Skeletal muscle tissue (tissue), 4 donors: ENCODE data around the gene SGMS2. TPM values are rescaled to one million over a fixed set of nuclear protein-coding genes. Genes with fewer than 3 reads are reported as not detected.
"Not testable (repeated sequence)": the region's sequence is repeated elsewhere in the genome, so short reads cannot be mapped to it uniquely, and the experiment has no call there.

Experiments
- H3K27ac ChIP-seq: one replicate; pipeline ENCODE4 v1.7.0; 2013; ENCODE audit warnings: mild to moderate bottlenecking, low read depth, low read length, inconsistent platforms
- H3K27me3 ChIP-seq, 3 donors: one replicate each; pipeline ENCODE4 v1.7.0; 2013; ENCODE audit warnings: low read length in 3 of 3; ENCODE audit not compliant: control insufficient read depth in 3 of 3, insufficient read depth in 3 of 3
- H3K36me3 ChIP-seq, 3 donors: one replicate each; pipeline ENCODE4 v1.7.0; 2013; ENCODE audit warnings: low read length in 3 of 3; ENCODE audit not compliant: control insufficient read depth in 3 of 3, insufficient read depth in 3 of 3
- H3K4me1 ChIP-seq, 3 donors: one replicate each; pipeline ENCODE4 v1.7.0; 2013; ENCODE audit warnings: low read length in 3 of 3, mild to moderate bottlenecking in 3 of 3; ENCODE audit not compliant: control insufficient read depth in 3 of 3, insufficient read depth in 3 of 3
- H3K4me3 ChIP-seq, 3 donors: one replicate each; pipeline ENCODE4 v1.7.0; 2013; ENCODE audit warnings: low read length in 3 of 3
- H3K9ac ChIP-seq, 3 donors: one replicate each; pipeline ENCODE4 v1.7.0; 2013; ENCODE audit warnings: low read length in 3 of 3, mild to moderate bottlenecking in 3 of 3, moderate library complexity in 2 of 3, low read depth in 1 of 3
- H3K9me3 ChIP-seq, 3 donors: one replicate each; pipeline ENCODE4 v1.7.0; 2013; ENCODE audit warnings: low read length in 3 of 3; ENCODE audit not compliant: control insufficient read depth in 3 of 3
- total RNA-seq: library from RNA; depleted of rRNA; stranded (reverse); fragments of >200 nt; gene quantifications from one replicate; pipeline ENCODE4 v1.2.3, GENCODE V29; 2014
- donor health status: Osteomylitis.

SGMS2 gene
- total RNA-seq, 1 donor from 2014 or later = 13.0 TPM

DNA sequence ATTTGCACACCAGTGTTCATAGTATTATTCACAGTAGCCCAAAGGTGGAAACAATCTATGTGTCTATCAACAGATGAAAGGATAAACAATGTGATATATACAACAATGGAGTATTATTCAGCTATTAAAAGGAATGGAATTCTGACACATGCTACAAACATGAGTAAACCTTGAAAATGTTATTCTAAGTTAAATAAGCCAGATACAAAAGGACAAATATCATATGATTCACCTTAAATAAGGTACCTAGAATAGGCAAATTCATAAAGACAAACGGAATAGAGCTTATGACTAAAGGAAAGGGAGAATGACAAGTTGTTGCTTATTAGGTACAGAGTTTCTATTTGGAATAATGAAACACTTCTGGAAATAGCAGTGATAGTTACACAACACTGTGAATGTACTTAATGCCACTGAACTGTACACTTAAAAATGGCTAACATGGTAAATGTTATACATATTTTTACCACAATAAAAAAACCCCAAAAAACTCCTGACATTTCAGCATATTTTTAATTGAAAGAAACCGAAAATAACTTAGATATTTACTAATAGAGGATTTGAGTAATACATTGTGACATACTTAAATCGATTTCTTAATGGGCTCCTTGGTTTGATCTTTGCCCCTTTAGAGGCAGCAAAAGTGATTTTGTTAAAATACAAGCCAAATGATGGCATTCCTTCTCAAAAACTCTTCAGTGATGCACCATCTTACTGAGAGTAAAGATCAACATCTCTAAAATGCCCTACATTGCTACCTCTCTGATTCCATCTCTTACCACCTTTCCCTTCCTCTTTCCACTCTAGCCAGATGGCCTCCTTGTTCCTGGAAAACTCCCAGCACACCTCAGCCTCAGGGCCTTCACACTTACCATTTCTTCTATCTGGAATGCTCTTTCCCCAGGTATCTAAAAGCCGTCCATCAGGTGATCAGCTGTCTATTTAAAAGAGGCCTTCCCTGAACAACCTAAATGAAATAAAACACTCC, 98.0 kb downstream of the SGMS2 start:
- Histone ChIP-seq H3K27me3 (no peaks in the 10 kb centered on the region), H3K27ac (no peak overlapping the region)

DNA sequence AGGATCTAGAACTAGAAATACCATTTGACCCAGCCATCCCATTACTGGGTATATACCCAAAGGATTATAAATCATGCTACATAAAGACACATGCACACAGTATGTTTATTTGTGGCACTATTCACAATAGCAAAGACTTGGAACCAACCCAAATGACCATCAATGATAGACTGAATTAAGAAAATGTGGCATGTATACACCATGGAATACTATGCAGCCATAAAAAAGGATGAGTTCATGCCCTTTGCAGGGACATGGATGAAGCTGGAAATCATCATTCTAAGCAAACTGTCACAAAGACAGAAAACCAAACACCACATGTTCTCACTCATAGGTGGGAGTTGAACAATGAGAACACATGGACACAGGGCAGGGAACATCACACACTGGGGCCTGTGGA, 101.0 kb downstream of the SGMS2 start:
- H3K4me3 ChIP-seq, H3K27me3 ChIP-seq, H3K4me1 ChIP-seq, H3K27ac ChIP-seq, H3K9ac ChIP-seq, H3K36me3 ChIP-seq, H3K9me3 ChIP-seq: not testable (repeated sequence)

More for the DNA sequence above, 98.0 kb downstream of the SGMS2 start:
- no peak overlapping the region for H3K4me3 ChIP-seq
- H3K9me3 ChIP-seq = peaks cover 0 to 3% (median 2%) of the 10 kb centered on the region in 3 donors
- H3K4me1 ChIP-seq = no peaks in the 10 kb centered on the region
- H3K9ac ChIP-seq = no peak overlapping the region
- no peaks in the 10 kb centered on the region for H3K36me3 ChIP-seq

GRCh38 chr4:107926875-107927274, 102.1 kb downstream of the SGMS2 start:
- H3K4me1 ChIP-seq, H3K9me3 ChIP-seq, H3K4me3 ChIP-seq, H3K36me3 ChIP-seq, H3K9ac ChIP-seq, H3K27me3 ChIP-seq, H3K27ac ChIP-seq: not testable (repeated sequence)

DNA sequence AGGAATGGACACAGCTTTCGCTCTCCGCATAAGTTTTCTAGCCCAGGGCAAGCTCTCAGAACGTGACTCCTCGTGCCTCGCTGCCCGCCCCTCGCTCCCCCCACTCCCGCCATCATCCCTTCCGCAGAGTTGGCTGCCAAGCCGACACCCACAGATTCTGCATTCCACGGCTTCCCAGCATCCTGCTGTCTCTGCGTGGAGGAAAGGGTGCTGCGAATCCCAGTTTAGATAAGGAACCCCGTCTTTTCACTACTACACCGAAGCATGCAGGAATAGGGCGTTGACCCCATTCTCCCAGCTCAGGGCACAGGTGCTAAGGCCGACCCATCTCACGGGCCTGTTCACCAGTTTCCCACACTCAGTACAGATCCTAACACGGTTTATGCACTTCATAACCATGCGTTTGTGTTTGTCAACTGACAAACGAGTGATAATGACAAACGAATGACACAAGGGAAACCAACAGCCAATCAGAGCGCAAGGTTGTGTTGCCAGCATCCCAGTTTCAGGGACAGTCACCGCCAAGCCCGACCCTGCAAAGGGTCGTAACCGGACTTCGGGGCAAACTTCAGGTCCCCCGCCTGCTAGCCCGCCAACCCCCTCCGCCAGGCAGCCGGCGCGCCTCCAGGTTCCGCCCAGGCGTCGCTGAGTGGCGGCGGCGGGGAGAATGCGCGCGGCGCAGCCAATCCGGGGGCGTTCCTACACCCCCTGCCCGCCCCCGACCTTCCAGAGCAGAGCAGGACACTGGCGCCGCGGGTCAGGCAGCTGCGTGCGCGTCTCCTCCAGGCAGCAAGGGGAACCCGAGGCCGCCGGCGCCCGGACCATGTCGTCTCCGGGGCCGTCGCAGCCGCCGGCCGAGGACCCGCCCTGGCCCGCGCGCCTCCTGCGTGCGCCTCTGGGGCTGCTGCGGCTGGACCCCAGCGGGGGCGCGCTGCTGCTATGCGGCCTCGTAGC, 106.4 kb downstream of the SGMS2 start, which contains the start of gene CYP2U1:
TSS of gene CYP2U1 (plus strand) at position 729 of the 954 bp plus-strand sequence. CDS start at position 824, 95 bp downstream.
- Histone ChIP-seq H3K9me3 (no peaks in the 10 kb centered on the region), H3K4me1 (peaks cover 11 to 32% (median 11%) of the 10 kb centered on the region in 3 donors), H3K4me3 (peak within 1 kb of the TSS; percentile 85 to 96 (median 91)), H3K36me3 (peaks cover 0 to under 1% (median under 1%) of the 10 kb centered on the region in 3 donors), H3K27ac (peak within 1 kb of the TSS; percentile 58), H3K27me3 (no peaks in the 10 kb centered on the region), H3K9ac (peak within 1 kb of the TSS; percentile 75 to 85 (median 84))

- Histone ChIP-seq H3K4me3 (peak overlapping the region; percentile 85 to 91 (median 87)), H3K4me1 (peaks cover 11 to 32% (median 11%) of the 10 kb centered on the region in 3 donors), H3K36me3 (peaks cover 0 to 4% (median 2%) of the 10 kb centered on the region in 3 donors), H3K27ac (peak overlapping the region; percentile 58), H3K9ac (peak overlapping the region; percentile 75 to 85 (median 84)), H3K27me3 (no peaks in the 10 kb centered on the region), H3K9me3 (no peaks in the 10 kb centered on the region)
Observed at GRCh38 chr4:107931775-107932321, 107.1 kb downstream of the SGMS2 start.

DNA sequence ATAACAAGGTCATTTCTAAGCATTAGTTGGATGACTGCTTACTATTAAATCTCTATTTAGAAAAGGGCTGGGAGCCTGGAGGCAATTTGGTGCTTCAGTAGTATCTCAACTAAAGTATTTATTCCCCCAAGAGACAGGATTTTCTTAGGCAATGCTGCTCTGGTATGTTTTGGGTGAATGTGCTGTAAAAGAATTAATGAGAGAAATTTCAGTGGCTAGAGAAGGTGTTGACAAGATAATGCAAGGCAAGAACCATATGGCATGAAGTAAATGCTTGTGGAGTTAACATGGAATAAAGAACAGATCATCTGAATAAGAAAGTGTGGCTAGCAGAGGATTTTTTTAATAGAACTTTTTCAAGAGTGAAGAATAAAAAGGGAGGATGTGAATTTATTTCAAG, 110.5 kb downstream of the SGMS2 start:
- Histone ChIP-seq H3K4me3 (no peak overlapping the region), H3K36me3 (peaks cover 2 to 4% (median 2%) of the 10 kb centered on the region in 3 donors), H3K27ac (no peak overlapping the region), H3K4me1 (peaks cover 11 to 32% (median 11%) of the 10 kb centered on the region in 3 donors), H3K9ac (no peak overlapping the region), H3K27me3 (no peaks in the 10 kb centered on the region), H3K9me3 (no peaks in the 10 kb centered on the region)

DNA sequence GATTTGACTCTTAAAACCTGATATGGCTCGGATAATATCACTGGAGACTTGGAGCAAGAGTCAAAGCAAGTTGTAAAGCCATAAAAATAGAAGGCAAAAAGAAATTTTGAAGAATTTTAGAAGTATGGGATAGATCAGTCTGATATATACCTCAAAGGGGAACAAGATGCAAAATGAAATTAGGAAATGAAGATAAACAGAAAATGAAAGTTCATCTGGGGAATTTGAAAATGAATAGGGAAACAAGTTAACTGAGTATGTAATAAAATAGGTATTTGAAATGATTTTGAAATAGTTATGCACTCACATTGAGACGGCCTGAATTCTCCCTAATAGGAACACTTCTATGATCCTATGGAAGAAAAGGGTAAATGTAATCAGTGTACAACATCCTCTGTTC, 112.3 kb downstream of the SGMS2 start:
- Histone ChIP-seq H3K36me3 (peaks cover 2 to 4% (median 2%) of the 10 kb centered on the region in 3 donors), H3K27ac (no peak overlapping the region), H3K4me3 (no peak overlapping the region), H3K27me3 (no peaks in the 10 kb centered on the region), H3K9ac (no peak overlapping the region), H3K9me3 (no peaks in the 10 kb centered on the region), H3K4me1 (peaks cover 4 to 24% (median 7%) of the 10 kb centered on the region in 3 donors)

DNA sequence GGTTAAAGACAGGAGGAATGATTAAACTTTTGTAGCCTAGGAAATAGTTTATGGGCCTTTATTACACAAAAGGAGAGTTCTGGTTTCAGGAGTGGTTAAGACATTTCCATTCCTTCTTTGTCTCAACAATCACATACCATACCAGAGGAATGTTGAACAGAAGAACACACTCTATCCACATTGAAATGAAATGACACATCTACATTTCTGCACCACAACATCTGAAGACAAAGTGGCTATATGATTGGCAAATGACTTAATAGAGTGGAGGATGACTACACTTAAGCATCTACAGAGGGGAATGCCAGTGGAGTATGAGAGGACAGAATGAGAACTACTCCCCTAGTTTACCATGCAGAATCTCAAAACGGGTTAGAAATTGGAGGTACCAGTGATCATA, 114.6 kb downstream of the SGMS2 start:
- no peak overlapping the region for H3K4me3 ChIP-seq

DNA sequence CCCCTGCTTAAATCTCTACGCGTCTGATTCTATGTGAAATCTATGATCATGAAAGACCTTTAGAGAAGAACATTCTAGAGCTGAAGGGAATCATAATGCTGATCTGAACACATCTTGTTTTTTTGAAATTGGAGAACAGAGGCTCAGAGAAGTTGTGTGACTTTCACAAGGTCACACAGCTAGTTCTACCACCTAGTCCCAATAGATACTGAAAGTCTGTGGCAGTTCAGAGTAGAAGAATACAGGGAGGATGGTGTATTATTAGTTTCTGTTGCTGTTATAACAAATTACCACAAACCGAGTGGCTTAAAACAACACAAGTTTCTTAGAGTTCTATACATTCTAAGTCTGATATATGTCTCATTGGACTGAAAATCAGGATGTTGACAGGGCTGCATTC, 121.1 kb downstream of the SGMS2 start:
- Histone ChIP-seq H3K9ac (no peak overlapping the region), H3K27ac (no peak overlapping the region), H3K4me3 (no peak overlapping the region), H3K4me1 (no peaks in the 10 kb centered on the region), H3K9me3 (no peaks in the 10 kb centered on the region), H3K36me3 (peaks cover 10 to 43% (median 15%) of the 10 kb centered on the region in 3 donors), H3K27me3 (no peaks in the 10 kb centered on the region)

More for the DNA sequence above, 114.6 kb downstream of the SGMS2 start:
- no peaks in the 10 kb centered on the region for H3K9me3 ChIP-seq
- H3K27ac ChIP-seq = no peak overlapping the region
- H3K27me3 ChIP-seq = no peaks in the 10 kb centered on the region
- peaks cover 0 to 5% (median 0%) of the 10 kb centered on the region in 3 donors for H3K4me1 ChIP-seq
- H3K36me3 ChIP-seq = peaks cover 2 to 4% (median 3%) of the 10 kb centered on the region in 3 donors
- no peak overlapping the region for H3K9ac ChIP-seq
